Measurements from ENCODE around the gene GNG7.
"Not testable (repeated sequence)": the region's sequence is repeated elsewhere in the genome, so short reads cannot be mapped to it uniquely, and the experiment has no call there.

Gene GNG7

GRCh38 chr19:2495651-2496316, 206.7 kb downstream of the GNG7 start:
- Histone ChIP-seq H3K4me3 (ENCODE audit: low read depth in 1 of 2, low read length in 2 of 2) (no peak overlapping the region), H2AFZ (ENCODE audit: low read depth, low read length) (no peak overlapping the region), H3K4me2 (ENCODE audit: insufficient read depth, low read length) (no peak overlapping the region), H3K27me3 (ENCODE audit: insufficient read depth, low read length, poor library complexity) (no peaks in the 10 kb centered on the region), H3K36me3 (ENCODE audit: insufficient read depth, low read length) (no peaks in the 10 kb centered on the region), H3K79me2 (ENCODE audit: insufficient read depth, low read length) (no peaks in the 10 kb centered on the region), H4K20me1 (ENCODE audit: insufficient read depth, low read length) (no peaks in the 10 kb centered on the region), H3K9ac (ENCODE audit: low read depth, low read length) (no peak overlapping the region), H3K27ac (ENCODE audit: low read length) (no peak overlapping the region), H3K9me3 (ENCODE audit: insufficient read depth, low read length, severe bottlenecking) (no peaks in the 10 kb centered on the region), H3K4me1 (ENCODE audit: insufficient read depth, low read length) (no peaks in the 10 kb centered on the region)
- TF ChIP-seq EZH2 (IDR thresholded peaks at IDR 0.05; ENCODE audit: borderline replicate concordance, low read depth, low read length, severe bottlenecking): no peak
- ATAC-seq (ENCODE audit: insufficient read depth, low read depth) (no peak), DNase-seq (no peak)

- DNase-seq (no peak), ATAC-seq (ENCODE audit: insufficient read depth, low read depth) (no peak)
- Histone ChIP-seq H3K4me2 (ENCODE audit: insufficient read depth, low read length) (no peak overlapping the region), H3K9me3 (ENCODE audit: insufficient read depth, low read length, severe bottlenecking) (no peaks in the 10 kb centered on the region), H4K20me1 (ENCODE audit: insufficient read depth, low read length) (no peaks in the 10 kb centered on the region), H3K27ac (ENCODE audit: low read length) (no peak overlapping the region), H3K79me2 (ENCODE audit: insufficient read depth, low read length) (no peaks in the 10 kb centered on the region), H3K9ac (ENCODE audit: low read depth, low read length) (no peak overlapping the region), H3K4me3 (ENCODE audit: low read depth in 1 of 2, low read length in 2 of 2) (no peak overlapping the region), H3K4me1 (ENCODE audit: insufficient read depth, low read length) (no peaks in the 10 kb centered on the region), H3K36me3 (ENCODE audit: insufficient read depth, low read length) (no peaks in the 10 kb centered on the region), H2AFZ (ENCODE audit: low read depth, low read length) (no peak overlapping the region), H3K27me3 (ENCODE audit: insufficient read depth, low read length, poor library complexity) (no peaks in the 10 kb centered on the region)
- TF ChIP-seq EZH2 (IDR thresholded peaks at IDR 0.05; ENCODE audit: borderline replicate concordance, low read depth, low read length, severe bottlenecking) (no peak), CTCF (IDR thresholded peaks at IDR 0.05; ENCODE audit: borderline replicate concordance, extremely low read depth, low read length, poor library complexity, severe bottlenecking) (no peak)
Measured at GRCh38 chr19:2495130-2495641, 207.3 kb downstream of the GNG7 start.

- DNase-seq (no peak), ATAC-seq (ENCODE audit: insufficient read depth, low read depth) (no peak)
- H3K9me3 ChIP-seq (ENCODE audit: insufficient read depth, low read length, severe bottlenecking): no peaks in the 10 kb centered on the region
- H3K4me2 ChIP-seq (ENCODE audit: insufficient read depth, low read length): no peak overlapping the region
- H3K36me3 ChIP-seq (ENCODE audit: insufficient read depth, low read length): no peaks in the 10 kb centered on the region
- H4K20me1 ChIP-seq (ENCODE audit: insufficient read depth, low read length): no peaks in the 10 kb centered on the region
- TF ChIP-seq EZH2 (IDR thresholded peaks at IDR 0.05; ENCODE audit: borderline replicate concordance, low read depth, low read length, severe bottlenecking) (no peak), CTCF (IDR thresholded peaks at IDR 0.05; ENCODE audit: borderline replicate concordance, extremely low read depth, low read length, poor library complexity, severe bottlenecking) (no peak)
- no peak overlapping the region for H3K4me3 ChIP-seq (ENCODE audit: low read depth in 1 of 2, low read length in 2 of 2)
- H2AFZ ChIP-seq (ENCODE audit: low read depth, low read length): no peak overlapping the region
- no peak overlapping the region for H3K27ac ChIP-seq (ENCODE audit: low read length)
- no peak overlapping the region for H3K9ac ChIP-seq (ENCODE audit: low read depth, low read length)
- no peaks in the 10 kb centered on the region for H3K4me1 ChIP-seq (ENCODE audit: insufficient read depth, low read length)
- H3K27me3 ChIP-seq (ENCODE audit: insufficient read depth, low read length, poor library complexity): no peaks in the 10 kb centered on the region
- H3K79me2 ChIP-seq (ENCODE audit: insufficient read depth, low read length): no peaks in the 10 kb centered on the region
Measured at GRCh38 chr19:2494447-2495129, 207.9 kb downstream of the GNG7 start.

GRCh38 chr19:2494084-2494446, 208.4 kb downstream of the GNG7 start:
- no peaks in the 10 kb centered on the region for H3K79me2 ChIP-seq (ENCODE audit: insufficient read depth, low read length)
- no peak overlapping the region for H2AFZ ChIP-seq (ENCODE audit: low read depth, low read length)

GRCh38 chr19:2493448-2493847, 209.0 kb downstream of the GNG7 start:
- not testable (repeated sequence) for H3K9me3 ChIP-seq (ENCODE audit: insufficient read depth, low read length, severe bottlenecking); H2AFZ ChIP-seq (ENCODE audit: low read depth, low read length); H4K20me1 ChIP-seq (ENCODE audit: insufficient read depth, low read length); H3K27ac ChIP-seq (ENCODE audit: low read length); H3K4me3 ChIP-seq (ENCODE audit: low read depth in 1 of 2, low read length in 2 of 2); DNase-seq; H3K36me3 ChIP-seq (ENCODE audit: insufficient read depth, low read length); H3K4me2 ChIP-seq (ENCODE audit: insufficient read depth, low read length); H3K4me1 ChIP-seq (ENCODE audit: insufficient read depth, low read length); H3K79me2 ChIP-seq (ENCODE audit: insufficient read depth, low read length); ATAC-seq (ENCODE audit: insufficient read depth, low read depth); H3K27me3 ChIP-seq (ENCODE audit: insufficient read depth, low read length, poor library complexity); H3K9ac ChIP-seq (ENCODE audit: low read depth, low read length)

More at GRCh38 chr19:2494084-2494446, 208.4 kb downstream of the GNG7 start:
- Histone ChIP-seq H3K9ac (ENCODE audit: low read depth, low read length) (no peak overlapping the region), H3K27ac (ENCODE audit: low read length) (no peak overlapping the region), H3K36me3 (ENCODE audit: insufficient read depth, low read length) (no peaks in the 10 kb centered on the region), H4K20me1 (ENCODE audit: insufficient read depth, low read length) (no peaks in the 10 kb centered on the region), H3K4me3 (ENCODE audit: low read depth in 1 of 2, low read length in 2 of 2) (no peak overlapping the region), H3K27me3 (ENCODE audit: insufficient read depth, low read length, poor library complexity) (no peaks in the 10 kb centered on the region), H3K9me3 (ENCODE audit: insufficient read depth, low read length, severe bottlenecking) (no peaks in the 10 kb centered on the region), H3K4me1 (ENCODE audit: insufficient read depth, low read length) (no peaks in the 10 kb centered on the region), H3K4me2 (ENCODE audit: insufficient read depth, low read length) (no peak overlapping the region)
- ATAC-seq (ENCODE audit: insufficient read depth, low read depth) (no peak), DNase-seq (no peak)
- TF ChIP-seq EZH2 (IDR thresholded peaks at IDR 0.05; ENCODE audit: borderline replicate concordance, low read depth, low read length, severe bottlenecking) (no peak), CTCF (IDR thresholded peaks at IDR 0.05; ENCODE audit: borderline replicate concordance, extremely low read depth, low read length, poor library complexity, severe bottlenecking) (no peak)
